Daoy (cell line): Measurements from ENCODE around the gene DYRK3. TPM values are rescaled to one million over a fixed set of nuclear protein-coding genes. Genes with fewer than 3 reads are reported as not detected.

Source experiments
- DNase-seq: peaks from one replicate; pipeline ENCODE4 v3.0.0-alpha.2; 2015; ENCODE audit warnings: low read depth
- total RNA-seq: library from RNA; depleted of rRNA; stranded (reverse); fragments of >200 nt; shearing (Covaris generic); gene quantifications from 2 replicates; pipeline ENCODE4 v1.2.3, GENCODE V29; 2014

DYRK3 gene
- total RNA-seq, 1 experiment from 2014 or later: 16.9 TPM

DNA sequence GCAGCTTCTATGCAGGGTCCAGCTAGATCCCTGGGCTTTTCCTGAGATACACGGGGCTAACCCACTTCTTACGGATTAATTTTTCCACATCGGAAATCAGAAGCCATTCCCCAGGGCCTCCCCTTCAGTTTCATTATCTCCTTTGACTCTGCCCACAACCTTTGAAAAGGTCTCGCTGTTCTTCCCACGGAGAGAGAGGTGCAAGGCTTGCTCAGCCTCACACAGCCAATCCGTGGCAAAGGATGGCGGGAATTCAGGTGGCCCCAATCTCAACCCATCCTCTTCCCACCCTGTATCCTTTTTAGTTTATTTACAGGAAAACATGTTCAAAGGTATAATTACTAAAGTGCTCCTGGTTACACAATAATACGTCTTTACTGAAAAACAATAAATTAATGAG, 48.7 kb downstream of the DYRK3 start:
- no peak for DNase-seq

DNA sequence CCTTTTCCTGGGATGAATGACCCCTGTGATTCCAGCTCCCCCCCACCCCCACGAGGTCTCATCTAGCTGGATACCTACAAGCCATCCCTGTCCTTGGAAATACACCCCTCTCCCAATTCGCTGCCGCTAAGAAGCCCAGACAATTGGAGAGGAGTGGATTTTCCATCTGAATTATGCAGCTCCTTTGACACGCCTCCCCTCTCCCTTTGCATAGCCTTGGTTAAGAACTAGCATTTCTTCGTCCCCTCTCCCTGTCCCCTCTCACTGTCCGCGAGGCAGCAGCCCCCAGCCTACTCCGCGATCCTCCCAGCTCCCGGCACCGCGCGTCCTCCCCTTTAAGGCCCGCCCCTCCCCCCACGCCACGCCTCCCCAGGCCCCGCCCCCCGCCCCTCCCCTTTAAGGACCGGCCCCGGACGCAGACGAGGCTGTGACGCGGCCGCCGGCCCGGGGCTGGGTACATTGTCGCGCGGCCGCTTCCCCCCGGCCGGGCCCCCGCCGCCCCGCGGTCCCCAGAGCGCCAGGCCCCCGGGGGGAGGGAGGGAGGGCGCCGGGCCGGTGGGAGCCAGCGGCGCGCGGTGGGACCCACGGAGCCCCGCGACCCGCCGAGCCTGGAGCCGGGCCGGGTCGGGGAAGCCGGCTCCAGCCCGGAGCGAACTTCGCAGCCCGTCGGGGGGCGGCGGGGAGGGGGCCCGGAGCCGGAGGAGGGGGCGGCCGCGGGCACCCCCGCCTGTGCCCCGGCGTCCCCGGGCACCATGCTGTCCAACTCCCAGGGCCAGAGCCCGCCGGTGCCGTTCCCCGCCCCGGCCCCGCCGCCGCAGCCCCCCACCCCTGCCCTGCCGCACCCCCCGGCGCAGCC, 49.4 kb downstream of the DYRK3 start, which contains the start of gene MAPKAPK2:
Gene MAPKAPK2, plus strand, starts transcription at position 428 of the 856 bp plus-strand sequence. Its CDS starts 325 bp downstream, at position 753.
- DNase-seq: peak; percentile 79

DNA sequence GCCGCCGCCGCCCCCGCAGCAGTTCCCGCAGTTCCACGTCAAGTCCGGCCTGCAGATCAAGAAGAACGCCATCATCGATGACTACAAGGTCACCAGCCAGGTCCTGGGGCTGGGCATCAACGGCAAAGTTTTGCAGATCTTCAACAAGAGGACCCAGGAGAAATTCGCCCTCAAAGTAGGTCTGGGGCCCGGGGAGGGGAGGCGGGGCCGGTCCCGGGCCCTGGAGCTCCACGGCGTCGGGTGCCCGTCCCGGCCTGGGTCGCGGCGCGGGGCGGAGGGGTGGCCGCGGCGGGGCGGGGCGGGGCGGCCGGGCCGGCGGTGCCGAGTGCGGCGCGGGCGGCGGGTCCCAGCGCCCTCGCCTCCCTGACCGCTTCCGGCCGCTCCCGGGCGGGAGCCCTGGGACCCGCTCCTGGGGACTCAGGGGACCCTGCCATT, 50.0 kb downstream of the DYRK3 start:
- peak; percentile 21 for DNase-seq

DNA sequence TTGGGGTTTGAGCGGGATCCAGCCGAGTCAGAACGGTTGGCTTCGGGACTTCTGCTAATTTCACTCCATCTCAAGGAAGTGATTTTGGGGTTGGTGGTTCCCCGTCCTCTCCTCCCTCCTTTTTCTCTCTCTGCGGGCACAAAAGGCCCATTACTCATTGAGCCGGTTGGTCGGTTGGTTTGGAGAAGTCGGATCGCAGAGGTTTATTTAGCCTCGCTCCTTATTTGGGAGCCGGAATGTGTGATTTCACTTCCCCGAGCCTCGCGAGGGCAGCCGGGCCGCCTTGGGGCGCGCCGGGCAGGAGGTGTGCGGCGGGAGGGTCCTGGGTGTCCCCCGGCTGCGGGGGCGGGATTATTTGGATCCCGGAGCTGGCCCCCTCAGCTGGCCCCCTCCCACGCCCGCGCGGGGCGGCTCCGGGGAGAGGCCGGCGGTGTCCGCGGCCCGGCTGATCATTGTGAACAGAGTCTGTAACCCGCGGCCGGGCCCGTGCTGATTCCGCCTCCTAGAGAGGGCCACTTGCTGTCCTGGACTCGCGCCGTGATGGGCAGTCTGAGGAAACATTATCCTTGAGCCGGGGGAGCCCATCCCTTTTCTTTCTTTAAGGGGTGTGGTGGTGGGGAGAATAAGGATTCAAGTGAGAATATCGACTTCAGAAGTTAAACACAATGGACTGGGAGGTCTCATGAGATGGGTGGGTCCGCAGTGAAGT, 50.6 kb downstream of the DYRK3 start:
- peak; percentile 76 for DNase-seq

DNA sequence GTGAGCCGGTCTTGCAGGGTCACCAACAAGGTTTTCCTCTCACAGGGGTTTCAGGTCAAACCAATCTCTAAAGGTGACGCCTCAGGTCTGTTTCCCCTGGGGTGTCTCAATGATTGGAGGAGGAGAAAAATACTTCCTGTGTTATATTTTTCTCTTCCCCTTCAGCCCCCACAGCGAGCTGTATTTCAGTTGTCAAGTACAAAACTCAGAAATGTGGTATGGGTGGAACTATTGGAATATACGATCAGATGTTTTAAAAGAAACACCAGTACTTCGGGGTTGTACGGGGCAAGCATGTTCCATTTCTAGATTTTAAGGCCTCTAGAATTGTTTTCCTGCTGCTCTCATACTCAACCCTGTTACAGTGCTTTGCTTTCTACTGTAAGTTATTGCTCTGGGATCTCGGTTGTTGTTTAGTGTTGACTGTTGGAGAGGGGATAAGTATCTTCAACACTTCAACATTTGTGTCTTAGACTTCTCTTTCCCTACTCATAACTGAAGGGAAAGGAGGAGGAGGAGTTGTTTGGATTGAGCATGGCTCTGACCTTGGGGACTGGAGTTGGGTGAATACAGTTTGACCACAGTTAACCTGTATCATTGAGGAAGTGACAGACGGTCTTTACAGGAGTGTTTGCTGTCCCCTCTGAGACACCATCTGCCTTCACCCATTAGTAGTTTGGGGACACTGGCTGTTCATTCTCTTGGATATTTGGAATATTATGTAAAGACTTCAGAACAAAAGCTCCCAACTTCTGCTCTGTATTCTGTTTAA, 51.3 kb downstream of the DYRK3 start:
- no peak for DNase-seq

DNA sequence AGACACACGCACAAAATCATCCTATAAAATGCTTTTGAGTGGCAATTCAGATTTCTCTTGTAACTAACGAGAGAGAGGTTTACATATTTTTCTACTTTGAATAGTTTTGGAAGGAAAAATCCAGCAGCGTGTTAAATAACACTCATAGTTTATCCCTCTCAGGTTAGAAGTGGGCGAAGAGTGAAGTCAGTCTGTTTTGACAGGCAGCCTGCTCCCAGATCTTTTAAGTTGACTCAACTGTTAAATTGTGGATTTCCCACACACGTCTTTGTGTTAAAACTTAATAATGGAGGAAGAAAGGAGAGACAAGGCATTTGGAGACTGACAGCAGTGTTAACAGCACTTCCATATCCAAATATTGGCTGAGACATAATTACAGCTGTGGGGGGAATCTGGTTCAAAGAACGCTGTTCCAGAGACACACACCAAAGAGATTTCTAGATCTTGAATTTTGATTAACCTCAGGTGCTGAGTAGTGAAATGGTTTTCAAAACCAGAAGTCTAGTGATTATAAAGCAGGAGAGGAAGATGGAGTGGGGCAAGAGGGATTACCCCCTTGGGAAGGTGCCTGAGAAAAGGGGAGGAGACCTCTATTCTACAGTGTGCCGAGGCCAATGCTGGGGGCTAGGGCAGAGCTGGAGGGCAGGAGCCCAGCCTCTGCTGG, 52.0 kb downstream of the DYRK3 start:
- DNase-seq: no peak

DNA sequence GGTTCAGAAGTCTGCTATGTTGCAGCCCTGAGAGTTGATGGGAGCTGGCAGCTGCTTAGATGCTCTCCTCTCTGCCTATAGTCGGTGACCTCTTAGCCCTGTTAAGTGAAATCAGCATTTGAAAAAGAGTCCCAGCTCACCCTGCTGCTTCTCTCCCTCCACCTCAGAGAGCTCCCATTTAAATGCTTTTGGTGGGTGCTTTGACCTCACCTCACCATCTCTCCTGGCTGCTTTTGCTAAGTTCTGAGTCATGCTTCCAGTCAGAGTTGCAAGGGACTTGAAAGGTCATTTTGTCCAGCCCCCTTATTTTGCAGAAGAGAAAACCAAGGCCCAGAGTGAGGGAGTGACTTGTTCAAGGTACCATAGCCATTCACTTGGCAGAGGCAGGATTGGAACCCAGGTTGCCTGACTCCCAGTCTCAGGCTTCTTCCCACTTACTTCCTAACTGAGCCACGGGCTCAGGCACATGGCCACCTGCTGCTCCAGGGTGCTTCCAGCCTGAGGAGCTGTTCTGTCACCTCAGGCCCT, 52.6 kb downstream of the DYRK3 start:
- DNase-seq: peak; percentile 31

DNA sequence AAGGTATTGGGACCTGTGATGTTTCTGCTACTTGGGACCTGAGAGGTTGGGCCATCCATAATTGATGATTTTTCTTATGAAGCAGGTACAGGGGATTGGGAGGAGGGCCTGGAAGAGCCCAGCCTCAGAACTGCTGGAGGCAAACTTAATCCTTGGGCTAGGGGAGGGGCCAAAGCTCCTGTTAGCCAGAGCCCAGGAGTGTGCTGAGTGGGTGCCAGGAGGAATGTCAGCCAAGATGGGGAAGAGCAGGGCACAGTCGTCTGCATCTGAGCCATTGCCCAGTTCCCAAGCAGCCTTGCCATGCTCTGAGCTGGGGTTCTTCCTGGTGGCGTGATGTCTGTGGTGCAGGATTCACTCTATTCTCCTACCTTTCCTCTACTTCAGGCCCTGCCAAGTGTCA, 55.2 kb downstream of the DYRK3 start:
- no peak for DNase-seq

DNA sequence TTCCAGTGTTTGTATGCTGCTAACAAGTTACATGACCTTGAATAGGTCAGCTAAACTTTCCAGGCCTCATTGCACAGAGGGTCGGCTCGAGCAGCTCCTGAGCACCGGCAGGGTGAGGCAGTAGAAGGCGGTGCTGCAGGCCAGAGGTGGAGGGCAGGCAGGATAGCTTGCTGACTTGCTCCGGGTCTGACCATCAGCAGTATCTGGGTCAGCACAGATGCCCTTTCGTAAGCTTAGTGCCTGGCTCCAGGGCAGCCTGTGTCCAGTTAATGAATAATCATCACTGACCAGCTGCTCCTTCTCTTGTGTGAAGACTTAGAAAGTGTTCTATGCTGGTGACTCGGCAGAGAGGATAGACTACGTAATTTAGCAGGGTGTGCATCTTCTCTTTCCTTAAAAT, 56.3 kb downstream of the DYRK3 start:
- DNase-seq: no peak

DNA sequence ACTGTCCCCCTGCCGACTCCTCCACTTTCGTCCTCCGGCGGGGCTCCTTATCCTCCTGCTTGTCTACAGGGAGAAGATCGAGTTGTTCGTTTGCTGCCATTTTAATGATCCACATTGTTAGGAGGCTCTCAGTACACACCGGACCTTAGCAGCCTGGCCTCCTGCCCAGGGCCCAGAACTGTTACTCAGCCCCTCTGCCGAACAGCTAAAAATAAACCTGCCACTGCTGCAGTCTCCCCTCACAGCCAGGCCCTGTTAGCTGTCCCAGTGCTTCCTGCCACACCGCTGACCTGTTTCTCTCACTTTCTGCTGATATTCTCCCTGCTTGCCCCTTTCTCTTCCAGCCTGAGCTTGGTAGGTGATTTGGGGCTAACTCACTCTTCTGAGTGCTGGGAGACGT, 57.7 kb downstream of the DYRK3 start:
- DNase-seq: peak; percentile 74

DNA sequence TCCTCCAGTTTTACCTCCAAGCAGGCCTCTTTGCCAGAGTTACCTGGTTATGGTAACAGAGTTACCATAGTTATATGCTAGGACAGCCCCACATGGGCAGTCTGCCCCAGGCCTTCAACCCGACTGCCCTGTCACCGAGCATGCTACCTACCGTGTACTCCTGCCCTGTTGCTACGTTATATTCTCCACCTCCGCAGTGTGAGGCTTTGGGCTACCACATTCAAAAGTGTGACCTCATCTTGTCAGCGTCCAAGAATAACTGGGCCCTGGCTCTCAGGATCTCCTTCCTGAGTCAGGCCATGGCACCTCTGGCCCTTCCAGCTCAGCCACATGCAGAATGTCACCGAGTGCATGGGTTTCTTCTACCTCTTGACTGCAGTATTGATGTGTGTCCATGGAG, 58.3 kb downstream of the DYRK3 start:
- DNase-seq: peak; percentile 55

DNA sequence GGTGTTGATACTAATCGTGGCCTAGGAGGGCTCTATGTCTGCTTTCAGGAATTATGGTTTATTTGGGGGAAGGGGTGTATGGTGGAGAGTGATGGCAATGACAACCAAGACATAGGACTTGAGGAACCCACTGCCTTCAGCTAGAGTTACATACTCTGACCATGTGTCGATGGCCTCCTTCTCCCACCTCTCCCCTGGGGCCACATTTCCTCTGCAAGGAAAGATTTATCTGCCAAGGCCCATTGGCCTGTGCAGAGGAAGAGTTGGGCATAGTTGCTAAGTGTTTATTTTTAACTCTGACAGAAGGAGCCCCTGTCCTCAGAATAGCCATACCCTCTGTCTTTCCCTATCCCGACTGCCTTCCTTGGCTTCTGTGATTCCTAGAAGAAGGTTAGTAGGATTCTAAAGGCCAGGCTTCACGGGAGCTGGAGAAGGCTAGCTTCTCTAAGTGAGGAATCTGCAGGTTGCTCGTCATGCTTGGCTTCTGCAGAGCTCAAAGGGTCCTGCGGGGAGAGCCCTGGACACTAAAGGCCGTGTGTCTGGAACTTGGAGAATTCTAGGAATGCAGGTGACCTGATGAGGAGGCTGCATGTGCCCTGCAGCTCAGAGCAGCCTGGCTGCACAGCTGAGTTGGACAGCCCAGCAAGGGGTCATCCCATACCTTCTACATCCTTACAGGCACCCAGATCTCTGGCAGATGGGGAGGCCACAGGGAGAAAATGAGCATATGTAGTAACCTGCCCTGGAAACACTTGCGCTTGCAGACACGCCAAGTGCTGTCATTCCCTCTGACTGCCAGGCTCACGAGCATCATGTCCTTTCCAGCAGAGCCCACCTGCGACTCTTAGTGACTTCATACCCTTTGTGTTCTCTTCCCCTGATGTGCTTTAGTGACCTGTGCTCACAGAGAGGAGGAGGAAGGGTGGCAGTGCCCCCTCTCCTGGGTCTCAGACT, 59.1 kb downstream of the DYRK3 start:
- no peak for DNase-seq

DNA sequence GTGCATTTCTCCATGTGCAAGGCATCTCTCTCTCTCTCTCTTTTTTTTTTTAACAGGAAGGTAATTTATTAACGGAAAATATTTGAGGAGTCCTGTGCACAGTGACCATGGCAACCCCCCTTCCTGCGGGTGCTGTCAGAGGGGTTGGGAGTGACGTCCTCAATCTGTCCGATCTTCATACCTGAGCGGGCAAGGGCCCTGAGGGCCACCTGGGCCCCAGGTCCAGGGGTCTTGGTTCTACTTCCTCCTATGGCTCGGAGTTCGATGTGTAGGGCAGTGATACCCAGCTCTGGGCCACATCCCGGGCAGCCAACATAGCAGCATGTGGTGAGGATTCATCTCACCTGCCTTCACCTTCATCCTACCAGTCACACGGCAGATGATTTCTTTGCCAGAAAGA, 60.4 kb downstream of the DYRK3 start:
- DNase-seq: no peak

DNA sequence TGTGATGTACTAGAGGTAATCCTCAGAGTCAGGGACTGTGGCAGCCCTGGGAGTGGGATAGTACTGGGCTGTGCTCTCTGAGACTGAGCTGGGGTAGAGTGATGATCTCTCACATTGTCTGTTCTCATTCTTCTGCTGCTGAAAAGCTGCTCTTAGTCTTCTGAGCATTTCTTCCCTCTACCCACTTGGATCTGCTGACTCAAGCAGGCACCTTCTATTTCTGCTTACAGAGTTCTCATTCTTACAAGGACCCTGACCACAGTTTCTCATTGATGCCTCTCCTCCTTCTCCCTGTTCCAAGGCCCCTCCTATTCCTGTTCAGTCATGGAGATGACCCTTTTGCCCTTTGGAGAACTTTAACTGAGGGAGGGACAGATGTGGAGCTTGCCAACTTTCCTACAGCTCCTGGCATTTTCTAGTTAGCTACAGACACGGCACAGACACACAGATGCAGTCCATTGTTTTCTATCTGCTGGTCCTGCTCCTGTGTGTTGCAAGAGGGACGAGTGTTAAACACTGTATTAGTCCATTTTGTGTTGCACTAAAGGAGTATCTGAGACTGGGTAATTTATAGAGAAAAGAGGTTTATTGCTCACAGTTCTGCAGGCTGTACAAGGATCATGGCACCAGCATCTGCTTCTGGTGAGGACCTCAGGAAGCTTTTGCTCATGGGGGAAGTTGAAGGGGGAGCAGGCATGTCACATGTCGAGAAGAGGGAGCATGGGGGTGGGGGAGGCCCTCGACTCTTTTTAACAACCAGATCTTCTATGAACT, 61.7 kb downstream of the DYRK3 start:
- no peak for DNase-seq

DNA sequence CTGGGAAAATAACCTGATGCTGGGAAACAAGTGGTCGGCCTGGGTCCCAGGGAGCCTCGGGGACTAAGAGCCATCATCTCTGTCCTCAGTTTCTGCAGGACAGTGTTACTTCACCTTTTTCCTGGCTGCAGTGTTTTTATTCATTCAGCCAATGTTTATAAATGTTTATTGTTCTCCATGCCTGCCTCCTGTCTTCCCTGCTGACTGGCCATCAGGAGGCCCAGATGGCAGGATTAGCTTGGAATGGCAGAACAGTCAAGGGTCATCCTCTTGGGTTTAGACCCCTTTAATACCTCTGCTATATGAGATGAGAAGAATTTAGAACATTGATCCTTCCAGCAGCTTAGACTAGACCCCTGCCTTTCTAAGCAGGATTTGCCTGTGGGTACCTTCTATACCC, 62.7 kb downstream of the DYRK3 start:
- no peak for DNase-seq
